CD1c-positive myeloid dendritic cell (primary cell): ENCODE measurements around the gene PDE1A.
"Not testable (repeated sequence)": the region's sequence is repeated elsewhere in the genome, so short reads cannot be mapped to it uniquely, and the experiment has no call there.

Experiments used
- DNase-seq: peaks from one replicate; pipeline ENCODE4 v3.0.0-alpha.2; 2016; ENCODE audit errors: extremely low spot score

The PDE1A gene

DNA sequence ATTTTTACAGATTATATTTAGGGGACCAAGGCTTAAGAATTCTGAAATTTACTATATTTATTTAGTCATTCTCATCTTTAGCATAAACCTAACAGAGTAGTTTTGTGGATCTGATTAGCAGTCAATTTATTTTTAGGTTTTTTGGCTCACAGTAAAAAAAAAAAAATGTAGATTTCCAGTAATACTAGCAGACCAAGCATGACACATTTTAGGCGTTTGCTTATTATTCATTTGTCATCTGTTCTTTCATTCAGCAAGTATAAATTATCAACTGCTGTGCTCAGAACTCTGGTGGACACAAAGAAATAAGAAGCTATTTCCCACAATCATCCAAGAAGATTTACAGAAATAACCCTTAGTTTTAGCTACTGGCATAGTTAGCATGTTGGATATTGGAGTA, 20.6 kb downstream of the PDE1A start:
- DNase-seq, result no peak

DNA sequence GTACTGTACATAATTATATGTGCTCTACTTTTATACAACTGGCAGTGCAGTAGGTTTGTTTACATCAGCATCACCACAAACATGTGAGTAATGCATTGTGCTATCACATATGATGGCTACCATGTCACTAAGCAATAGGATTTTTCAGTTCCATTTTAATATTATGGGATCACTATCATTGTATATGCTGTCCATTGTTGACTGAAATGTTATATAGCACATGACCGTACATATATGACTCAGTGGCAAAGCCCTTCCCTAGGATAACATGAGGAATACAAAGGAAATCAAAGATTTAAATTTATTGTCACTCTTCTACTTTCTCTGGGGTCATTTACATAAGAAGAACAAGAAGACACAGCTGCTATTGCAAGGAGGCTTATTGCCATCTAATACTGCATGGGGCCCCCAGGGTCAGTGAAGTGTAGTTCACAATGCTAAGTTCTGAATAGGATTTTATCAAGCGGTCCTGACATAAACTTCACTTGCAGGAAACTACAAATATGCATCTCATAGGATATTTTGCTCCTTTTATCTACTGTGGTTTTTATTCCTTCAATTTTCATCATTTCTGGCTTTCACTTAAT, 21.8 kb downstream of the PDE1A start:
- no peak for DNase-seq

GRCh38 chr2:182404092-182404491, 22.7 kb downstream of the PDE1A start:
- DNase-seq, result no peak

DNA sequence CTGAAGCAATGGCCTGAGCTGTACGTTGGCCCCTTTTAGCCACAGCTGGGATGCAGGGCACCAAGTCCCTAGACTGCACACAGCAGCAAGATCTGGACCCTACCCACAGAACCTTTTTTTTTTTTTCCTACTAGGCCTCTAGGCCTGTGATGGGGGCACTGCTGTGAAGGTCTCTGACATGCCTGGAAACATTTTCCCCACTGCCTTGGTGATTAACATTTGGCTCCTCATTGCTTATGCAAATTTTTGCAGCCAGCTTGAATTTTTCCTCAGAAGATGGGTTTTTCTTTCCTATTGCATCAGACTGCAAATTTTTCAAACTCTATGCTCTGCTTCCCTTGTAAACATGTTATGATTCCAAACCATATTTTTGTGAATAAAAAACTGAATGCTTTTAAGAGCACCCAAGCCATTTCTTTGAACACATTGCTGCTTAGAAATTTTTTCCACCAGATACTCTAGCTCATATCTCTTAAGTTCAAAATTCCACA, 33.5 kb downstream of the PDE1A start:
- no peak for DNase-seq

DNA sequence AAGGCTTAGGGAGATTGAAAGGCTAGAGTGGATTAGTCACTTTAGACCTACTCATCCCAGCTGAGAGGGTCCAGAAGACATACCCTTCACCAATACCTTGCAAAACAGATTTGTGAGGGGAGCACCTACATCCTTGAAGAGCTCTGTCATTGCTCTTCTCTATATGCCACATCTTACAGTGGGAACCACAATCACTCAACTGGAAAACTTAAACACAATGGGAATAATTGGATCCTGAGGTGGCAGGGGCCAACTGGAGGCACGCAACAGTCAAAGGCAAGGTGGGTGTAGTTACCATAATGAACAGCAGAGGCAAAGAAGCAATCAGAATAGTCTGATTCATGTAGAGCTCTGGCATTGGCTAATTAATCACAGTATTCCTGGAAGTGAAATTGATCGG, 35.4 kb downstream of the PDE1A start:
- DNase-seq, result no peak

DNA sequence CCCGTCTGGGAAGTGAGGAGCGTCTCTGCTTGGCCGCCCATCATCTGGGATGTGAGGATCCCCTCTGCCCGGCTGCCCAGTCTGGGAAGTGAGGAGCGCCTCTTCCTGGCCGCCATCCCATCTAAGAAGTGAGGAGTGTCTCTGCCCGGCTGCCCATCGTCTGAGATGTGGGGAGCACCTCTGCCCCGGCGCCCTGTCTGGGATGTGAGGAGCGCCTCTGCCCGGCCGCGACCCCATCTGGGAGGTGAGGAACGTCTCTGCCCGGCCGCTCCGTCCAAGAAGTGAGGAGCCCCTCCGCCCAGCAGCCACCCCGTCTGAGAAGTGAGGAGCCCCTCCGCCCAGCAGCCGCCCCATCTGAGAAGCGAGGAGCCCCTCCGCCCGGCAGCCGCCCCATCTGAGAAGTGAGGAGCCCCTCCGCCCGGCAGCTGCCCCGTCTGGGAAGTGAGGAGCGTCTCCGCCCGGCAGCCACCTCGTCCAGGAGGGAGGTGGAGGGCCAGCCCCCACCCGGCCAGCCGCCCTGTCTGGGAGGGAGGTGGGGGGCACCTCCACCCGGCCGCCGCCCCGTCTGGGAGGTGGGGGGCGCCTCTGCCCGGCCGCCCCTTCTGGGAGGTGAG, 40.5 kb downstream of the PDE1A start:
- not testable (repeated sequence) for DNase-seq

GRCh38 chr2:182384860-182385259, 42.0 kb downstream of the PDE1A start:
- DNase-seq, result no peak

DNA sequence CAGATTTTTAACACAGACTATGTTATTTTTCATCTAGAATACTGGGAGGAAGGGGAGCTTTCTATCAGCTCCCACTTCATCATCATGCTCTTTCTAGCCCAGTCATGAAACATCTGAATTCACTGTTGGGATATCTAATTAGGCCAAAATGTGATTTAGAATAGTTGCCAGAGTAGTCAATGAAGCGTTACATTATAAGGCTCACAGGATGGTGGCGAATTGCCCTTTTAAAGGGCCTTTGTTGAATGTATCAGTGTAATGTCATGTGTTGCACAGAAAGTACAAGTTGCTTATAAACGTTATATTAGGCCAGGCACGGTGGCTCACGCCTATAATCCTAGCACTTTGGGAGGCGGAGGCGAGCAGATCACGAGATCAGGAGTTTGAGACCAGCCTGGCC, 45.6 kb downstream of the PDE1A start:
- DNase-seq, result no peak

GRCh38 chr2:182379241-182379640, 47.6 kb downstream of the PDE1A start:
- no peak for DNase-seq

DNA sequence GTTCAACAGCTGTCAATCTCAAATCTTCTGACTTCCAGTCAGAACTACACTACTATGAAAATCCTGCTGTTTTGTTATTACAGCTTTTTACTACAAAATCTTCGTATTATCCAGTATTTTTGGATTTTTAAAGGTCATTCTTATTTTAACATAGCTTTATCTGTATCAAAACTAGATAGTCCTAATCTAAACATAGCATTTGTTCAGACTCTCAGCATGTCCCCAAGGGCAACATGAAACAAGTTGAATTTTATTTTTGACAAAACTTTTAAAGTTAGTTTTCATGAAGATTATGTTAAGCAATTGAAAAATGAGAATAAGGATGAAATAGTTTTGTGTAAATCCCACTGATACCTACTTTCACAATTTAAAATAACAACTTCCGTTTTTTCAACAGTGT, 48.1 kb downstream of the PDE1A start:
- no peak for DNase-seq

DNA sequence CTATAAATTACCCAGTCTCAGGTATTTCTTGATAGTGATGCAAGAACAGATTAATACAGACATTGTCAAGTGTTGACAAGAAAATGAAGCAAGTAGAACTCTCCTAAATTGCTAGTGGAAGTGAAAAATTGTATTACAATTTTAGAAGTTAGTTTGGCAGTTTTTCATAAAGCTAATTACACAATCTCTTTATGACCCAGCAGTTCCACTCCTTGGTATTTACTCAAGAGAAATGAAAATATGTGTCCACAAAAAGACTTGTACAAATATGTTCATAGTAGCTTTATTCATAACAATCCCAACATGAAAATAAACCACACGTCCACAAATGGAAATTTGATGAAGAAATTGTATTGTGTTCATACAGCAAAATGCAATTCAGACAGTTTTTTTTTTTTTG, 49.4 kb downstream of the PDE1A start:
- DNase-seq, result no peak

DNA sequence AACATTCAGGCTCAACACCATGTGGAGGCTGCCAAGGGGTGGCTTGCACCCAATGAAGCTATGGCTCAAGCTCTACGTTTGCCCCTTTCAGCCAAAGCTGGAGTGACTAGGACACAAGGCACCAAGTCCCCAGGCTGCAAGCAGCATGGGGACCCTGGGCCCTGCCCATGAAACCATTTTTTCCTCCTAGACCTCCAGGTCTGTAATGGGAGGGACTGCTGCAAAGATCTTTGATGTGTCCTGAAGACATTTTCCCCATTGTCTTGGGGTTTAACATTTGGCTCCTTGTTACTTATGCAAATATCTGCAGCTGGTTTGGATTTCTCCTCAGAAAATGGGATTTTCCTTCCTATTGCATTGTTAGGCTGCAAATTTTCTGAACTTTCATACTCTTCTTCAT, 51.0 kb downstream of the PDE1A start:
- no peak for DNase-seq

- DNase-seq, result no peak
Observed at GRCh38 chr2:182372661-182373060, 54.2 kb downstream of the PDE1A start.

- no peak for DNase-seq
Observed at GRCh38 chr2:182368996-182369395, 57.8 kb downstream of the PDE1A start.

DNA sequence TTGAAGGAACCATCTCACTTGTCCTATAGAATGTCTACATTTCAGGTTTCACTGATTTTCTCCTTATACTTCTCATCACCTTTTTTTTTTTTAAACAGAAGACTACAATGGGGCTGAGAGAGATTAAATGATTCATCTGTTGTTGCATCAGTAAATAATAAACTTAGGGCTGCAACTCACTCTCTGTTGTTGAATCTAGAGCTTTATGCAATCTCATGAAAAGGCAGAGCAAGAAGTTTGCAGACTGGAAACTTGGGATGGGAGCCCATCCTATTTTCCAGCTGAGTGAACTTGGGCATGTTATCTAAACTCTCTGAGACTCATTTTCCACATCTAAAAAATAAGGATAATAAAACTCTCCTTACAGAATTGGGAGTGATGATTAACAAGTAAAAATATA, 58.4 kb downstream of the PDE1A start:
- no peak for DNase-seq

DNA sequence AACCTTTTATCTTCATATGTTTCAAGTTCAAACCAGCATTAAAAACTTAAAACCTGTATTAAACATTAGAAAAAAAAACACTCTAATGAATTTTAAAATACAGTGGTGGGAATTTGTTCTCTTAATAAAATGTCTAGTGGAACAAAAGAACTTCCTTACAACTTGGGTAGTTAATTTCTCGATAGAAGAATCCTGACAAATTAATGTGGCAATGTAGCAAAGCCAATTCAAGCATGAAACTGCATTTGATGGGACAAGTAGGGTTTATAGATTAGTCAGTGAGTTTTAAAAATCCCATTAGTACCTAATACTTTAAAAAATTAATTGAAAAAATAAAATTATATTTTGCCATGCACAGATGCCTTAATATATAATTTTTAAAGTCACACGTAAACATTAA, 59.4 kb downstream of the PDE1A start:
- no peak for DNase-seq

DNA sequence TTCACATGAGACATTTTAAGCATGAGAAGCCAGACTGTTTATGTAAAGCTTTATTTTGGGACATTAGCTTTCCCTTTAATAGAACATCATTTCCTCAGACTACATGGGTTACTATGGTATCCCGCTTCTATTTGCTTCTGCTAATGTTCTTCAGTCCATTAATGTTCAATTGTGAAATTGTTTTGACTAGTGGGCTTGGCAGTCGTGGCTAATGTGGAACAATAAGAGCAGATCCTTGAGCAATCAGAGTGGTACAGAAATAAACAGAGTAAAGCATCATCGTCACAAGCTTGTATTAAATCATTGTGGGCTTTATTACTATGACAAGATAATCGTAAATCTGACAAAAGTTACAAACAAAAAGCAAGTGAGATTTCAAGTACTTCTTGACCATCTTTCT, 60.2 kb downstream of the PDE1A start:
- no peak for DNase-seq

- DNase-seq, result no peak
Observed at GRCh38 chr2:182365855-182366254, 61.0 kb downstream of the PDE1A start.

DNA sequence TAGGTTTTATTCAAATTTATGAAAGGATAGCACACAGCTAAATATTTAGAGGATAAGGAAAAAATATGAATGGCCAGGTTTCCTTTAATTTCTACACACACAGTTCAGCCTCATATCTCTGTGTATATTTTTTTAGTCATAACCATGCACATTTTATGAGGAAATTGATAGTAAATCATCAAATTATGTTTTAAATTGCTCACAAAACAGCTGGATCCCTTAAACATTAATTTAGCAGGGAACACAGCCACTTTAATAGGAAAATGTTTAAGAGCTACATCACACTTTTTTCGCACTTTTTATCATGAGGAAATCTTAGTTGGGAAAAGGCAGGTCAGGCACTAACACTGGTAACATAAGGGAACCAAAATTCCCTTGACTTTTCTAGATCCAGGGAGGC, 65.4 kb downstream of the PDE1A start:
- DNase-seq, result no peak

DNA sequence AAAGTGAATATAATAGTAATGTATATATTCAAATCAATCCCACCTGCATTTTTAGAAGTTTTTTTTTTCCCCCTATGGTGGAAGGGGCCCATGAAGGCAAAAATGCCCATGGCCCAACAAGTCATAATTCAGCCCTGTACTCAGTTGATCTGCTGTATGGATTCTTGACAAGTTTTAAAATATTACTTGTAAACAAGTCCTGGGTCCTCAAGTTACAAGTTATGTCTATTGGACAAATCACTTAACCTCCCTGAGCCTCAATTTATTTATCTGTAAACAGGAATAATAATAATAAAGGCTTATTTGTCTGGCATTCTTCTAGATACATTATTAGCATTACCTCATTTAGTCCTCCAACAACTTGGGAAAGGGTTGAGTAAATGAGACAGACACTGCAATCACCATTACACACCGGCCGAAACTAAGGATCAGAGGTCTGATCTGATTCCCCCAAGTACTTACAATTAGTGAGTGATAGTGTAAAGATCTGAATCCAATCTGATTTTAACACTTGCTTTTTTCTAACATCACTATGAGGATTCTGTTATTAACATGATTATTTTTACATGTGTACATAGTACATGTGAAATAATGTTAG, 66.1 kb downstream of the PDE1A start:
- DNase-seq, result no peak

DNA sequence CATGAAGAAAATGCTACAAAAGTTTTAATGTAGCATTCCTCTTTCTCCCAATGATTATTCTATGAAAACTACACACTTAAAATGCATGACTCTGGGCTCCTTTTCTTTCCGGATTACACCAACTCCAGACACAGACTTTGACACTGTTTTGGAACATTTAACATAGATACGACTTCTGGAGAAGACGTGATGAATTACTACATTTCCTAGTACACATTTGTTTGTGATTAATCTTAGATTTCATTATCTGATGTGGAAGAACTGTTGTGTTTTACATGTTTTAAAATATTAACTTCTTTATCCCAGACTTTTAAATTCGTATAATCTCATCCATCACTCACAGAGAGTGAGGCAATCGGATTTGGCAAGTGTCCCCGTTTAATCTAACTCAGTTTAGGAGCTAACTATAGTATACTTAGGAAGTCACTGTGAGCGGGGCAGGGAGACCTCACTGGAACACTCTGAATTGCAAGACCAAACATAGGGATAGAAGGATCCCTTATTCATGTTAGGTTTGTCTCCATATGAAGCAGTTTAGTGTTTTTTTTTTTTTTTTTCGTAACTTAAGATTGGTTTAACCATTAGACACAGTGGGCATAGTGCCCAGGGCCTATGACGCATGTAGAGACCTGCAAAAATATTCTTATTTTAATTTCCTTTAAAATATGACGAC, 66.7 kb downstream of the PDE1A start:
- DNase-seq, result no peak

GRCh38 chr2:182359027-182359989, 67.5 kb downstream of the PDE1A start:
- DNase-seq, result no peak
